Measurements from ENCODE around the gene FBRSL1.

The FBRSL1 gene

GRCh38 chr12:132514838-132515237 lies 24.9 kb downstream of the FBRSL1 start:
- no peak overlapping the region for H3K4me3 ChIP-seq (replicated peaks; ENCODE audit: low read depth, low read length)
- no peak for DNase-seq (ENCODE audit: extremely low read depth, low read depth)
- TF ChIP-seq, protein P1, sequence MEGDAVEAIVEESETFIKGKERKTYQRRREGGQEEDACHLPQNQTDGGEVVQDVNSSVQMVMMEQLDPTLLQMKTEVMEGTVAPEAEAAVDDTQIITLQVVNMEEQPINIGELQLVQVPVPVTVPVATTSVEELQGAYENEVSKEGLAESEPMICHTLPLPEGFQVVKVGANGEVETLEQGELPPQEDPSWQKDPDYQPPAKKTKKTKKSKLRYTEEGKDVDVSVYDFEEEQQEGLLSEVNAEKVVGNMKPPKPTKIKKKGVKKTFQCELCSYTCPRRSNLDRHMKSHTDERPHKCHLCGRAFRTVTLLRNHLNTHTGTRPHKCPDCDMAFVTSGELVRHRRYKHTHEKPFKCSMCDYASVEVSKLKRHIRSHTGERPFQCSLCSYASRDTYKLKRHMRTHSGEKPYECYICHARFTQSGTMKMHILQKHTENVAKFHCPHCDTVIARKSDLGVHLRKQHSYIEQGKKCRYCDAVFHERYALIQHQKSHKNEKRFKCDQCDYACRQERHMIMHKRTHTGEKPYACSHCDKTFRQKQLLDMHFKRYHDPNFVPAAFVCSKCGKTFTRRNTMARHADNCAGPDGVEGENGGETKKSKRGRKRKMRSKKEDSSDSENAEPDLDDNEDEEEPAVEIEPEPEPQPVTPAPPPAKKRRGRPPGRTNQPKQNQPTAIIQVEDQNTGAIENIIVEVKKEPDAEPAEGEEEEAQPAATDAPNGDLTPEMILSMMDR (IDR thresholded peaks at IDR 0.05; ENCODE audit: low read depth, low read length, missing control alignments) = no peak

- no peak overlapping the region for H3K4me3 ChIP-seq (replicated peaks; ENCODE audit: low read depth, low read length)
- TF ChIP-seq, protein P1 (IDR thresholded peaks at IDR 0.05; ENCODE audit: low read depth, low read length, missing control alignments) = no peak
- no peak for DNase-seq (ENCODE audit: extremely low read depth, low read depth)
Observed at GRCh38 chr12:132516095-132517012, 26.4 kb downstream of the FBRSL1 start.

DNA sequence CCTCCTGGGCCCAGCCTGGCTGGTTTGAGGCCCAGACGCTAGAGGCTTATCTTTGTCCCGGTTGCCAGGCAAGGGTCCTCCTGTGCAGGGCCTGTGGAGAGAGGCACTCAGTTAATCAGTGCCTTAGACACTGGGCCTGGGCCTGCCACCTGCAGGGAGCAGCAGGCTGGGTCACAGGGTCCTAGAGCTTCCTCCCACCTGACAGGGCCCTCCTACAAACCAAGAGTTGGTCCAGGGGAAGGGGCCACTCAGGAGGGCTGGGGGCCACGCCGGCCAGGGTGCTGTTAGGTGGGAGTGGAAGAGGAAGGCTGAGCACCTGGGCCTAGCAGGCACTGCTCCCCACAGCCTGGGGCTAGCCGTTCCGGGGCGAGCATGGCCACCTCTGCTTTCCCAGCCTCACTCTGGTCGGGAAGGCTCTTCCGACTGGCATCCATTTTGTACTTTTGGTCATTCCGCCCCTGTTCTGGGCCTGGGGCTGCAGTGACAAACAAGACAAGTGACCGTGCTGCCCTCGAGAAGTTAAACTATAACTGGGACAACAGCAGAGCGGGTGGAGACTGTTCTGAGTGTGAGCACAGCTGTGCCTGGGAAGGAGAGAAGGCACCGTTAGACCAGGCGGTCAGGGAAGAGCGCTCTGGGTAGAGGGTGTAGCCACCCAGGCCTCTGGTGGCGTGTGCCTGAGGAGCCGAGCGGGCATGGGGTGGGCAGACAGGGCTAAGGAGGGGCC lies 27.2 kb downstream of the FBRSL1 start:
- TF ChIP-seq, protein P1 (IDR thresholded peaks at IDR 0.05; ENCODE audit: low read depth, low read length, missing control alignments) = no peak
- H3K4me3 ChIP-seq (replicated peaks; ENCODE audit: low read depth, low read length) = no peak overlapping the region
- DNase-seq (ENCODE audit: extremely low read depth, low read depth) = no peak

- DNase-seq (ENCODE audit: extremely low read depth, low read depth) = no peak
- TF ChIP-seq, protein P1 (IDR thresholded peaks at IDR 0.05; ENCODE audit: low read depth, low read length, missing control alignments) = no peak
- H3K4me3 ChIP-seq (replicated peaks; ENCODE audit: low read depth, low read length) = no peak overlapping the region
Observed at GRCh38 chr12:132517740-132518100, 27.8 kb downstream of the FBRSL1 start.

DNA sequence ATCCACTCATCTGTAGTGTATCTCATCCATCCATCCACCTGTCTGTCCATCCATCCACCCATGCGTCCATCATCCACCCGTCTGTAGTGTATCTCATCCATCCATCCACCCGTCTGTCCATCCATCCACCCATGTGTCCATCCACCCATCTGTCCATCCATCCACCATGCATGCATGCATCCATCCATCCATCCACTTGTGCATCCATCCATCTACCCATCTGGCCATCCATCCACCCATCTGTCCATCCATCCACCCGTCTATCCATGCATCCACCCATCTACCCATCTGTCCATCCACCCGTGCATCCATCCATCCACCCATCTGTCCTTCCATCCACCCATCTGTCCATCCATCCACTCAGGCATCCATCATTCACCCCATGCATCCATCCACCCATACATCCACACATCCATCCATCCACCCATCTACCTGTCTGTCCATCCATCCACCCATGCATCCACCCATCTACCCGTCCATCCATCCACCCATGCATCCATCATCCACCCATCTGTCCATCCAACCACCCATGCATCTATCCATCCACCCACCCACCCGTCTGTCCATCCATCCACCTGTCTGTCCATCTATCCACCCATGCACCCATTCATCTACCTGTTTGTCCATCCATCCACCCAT lies 28.5 kb downstream of the FBRSL1 start:
- DNase-seq (ENCODE audit: extremely low read depth, low read depth) = no peak
- TF ChIP-seq, protein P1 (IDR thresholded peaks at IDR 0.05; ENCODE audit: low read depth, low read length, missing control alignments) = no peak
- no peak overlapping the region for H3K4me3 ChIP-seq (replicated peaks; ENCODE audit: low read depth, low read length)

GRCh38 chr12:132520421-132521199 lies 30.7 kb downstream of the FBRSL1 start:
- H3K4me3 ChIP-seq (replicated peaks; ENCODE audit: low read depth, low read length) = no peak overlapping the region
- TF ChIP-seq, protein P1 (IDR thresholded peaks at IDR 0.05; ENCODE audit: low read depth, low read length, missing control alignments) = no peak
- DNase-seq (ENCODE audit: extremely low read depth, low read depth) = no peak
